ENCODE results near the gene MVP. TPM values are rescaled to one million over a fixed set of nuclear protein-coding genes. Genes with fewer than 3 reads are reported as not detected.

Gene MVP
- total RNA-seq, 3 donors from 2014 or later = 307 to 552 (median 529) TPM

- intact Hi-C loops (cut with DNase I, micrococcal nuclease) = no loop called here
- no peak for ATAC-seq
Observed at GRCh38 chr16:29852654-29853053, 32.4 kb downstream of the MVP start.

GRCh38 chr16:29854520-29855100, 34.3 kb downstream of the MVP start:
- Histone ChIP-seq H3K4me3 (no peak overlapping the region), H3K9me3 (no peaks in the 10 kb centered on the region), H3K36me3 (ENCODE audit: low read depth) (peaks cover 7% of the 10 kb centered on the region), H3K4me1 (ENCODE audit: low read depth) (no peaks in the 10 kb centered on the region)
- DNase-seq (no peak), ATAC-seq (no peak)
- TF ChIP-seq CTCF (IDR thresholded peaks at IDR 0.05) = no peak
- intact Hi-C loops (cut with DNase I, micrococcal nuclease) = no loop called here

More at GRCh38 chr16:29852654-29853053, 32.4 kb downstream of the MVP start:
- peaks cover 3% of the 10 kb centered on the region for H3K36me3 ChIP-seq (ENCODE audit: low read depth)
- no peak for TF ChIP-seq CTCF (IDR thresholded peaks at IDR 0.05)
- H3K4me3 ChIP-seq = no peak overlapping the region
- DNase-seq = no peak
- no peaks in the 10 kb centered on the region for H3K9me3 ChIP-seq
- H3K4me1 ChIP-seq (ENCODE audit: low read depth) = no peaks in the 10 kb centered on the region

GRCh38 chr16:29857133-29857760, 37.0 kb downstream of the MVP start:
- no peak for ATAC-seq
- intact Hi-C loops (cut with DNase I, micrococcal nuclease) = no loop called here
- Histone ChIP-seq H3K4me3 (no peak overlapping the region), H3K9me3 (no peaks in the 10 kb centered on the region), H3K4me1 (ENCODE audit: low read depth) (peaks cover 16% of the 10 kb centered on the region), H3K36me3 (ENCODE audit: low read depth) (peaks cover 7% of the 10 kb centered on the region)
- TF ChIP-seq CTCF (IDR thresholded peaks at IDR 0.05) = no peak
- DNase-seq = no peak

- no peaks in the 10 kb centered on the region for H3K9me3 ChIP-seq
- H3K4me1 ChIP-seq (ENCODE audit: low read depth) = peaks cover 18% of the 10 kb centered on the region
- no peak overlapping the region for H3K4me3 ChIP-seq
- TF ChIP-seq CTCF (IDR thresholded peaks at IDR 0.05) = no peak
- intact Hi-C loops (cut with DNase I, micrococcal nuclease) = no loop called here
- ATAC-seq (no peak), DNase-seq (no peak)
- H3K36me3 ChIP-seq (ENCODE audit: low read depth) = peaks cover 7% of the 10 kb centered on the region
Observed at GRCh38 chr16:29858149-29858849, 38.0 kb downstream of the MVP start.

- Histone ChIP-seq H3K4me1 (ENCODE audit: low read depth) (peaks cover 18% of the 10 kb centered on the region), H3K36me3 (ENCODE audit: low read depth) (peaks cover 7% of the 10 kb centered on the region), H3K4me3 (no peak overlapping the region), H3K9me3 (no peaks in the 10 kb centered on the region)
- TF ChIP-seq CTCF (IDR thresholded peaks at IDR 0.05) = no peak
- intact Hi-C loops (cut with DNase I, micrococcal nuclease) = no loop called here
- no peak for DNase-seq
- ATAC-seq = no peak
Observed at GRCh38 chr16:29858974-29859373, 38.7 kb downstream of the MVP start.
